ENCODE measurements around the gene KCNH1. TPM values are rescaled to one million over a fixed set of nuclear protein-coding genes. Genes with fewer than 3 reads are reported as not detected.

The KCNH1 gene
- total and polyA plus RNA-seq, 10 donors, result not detected

DNA sequence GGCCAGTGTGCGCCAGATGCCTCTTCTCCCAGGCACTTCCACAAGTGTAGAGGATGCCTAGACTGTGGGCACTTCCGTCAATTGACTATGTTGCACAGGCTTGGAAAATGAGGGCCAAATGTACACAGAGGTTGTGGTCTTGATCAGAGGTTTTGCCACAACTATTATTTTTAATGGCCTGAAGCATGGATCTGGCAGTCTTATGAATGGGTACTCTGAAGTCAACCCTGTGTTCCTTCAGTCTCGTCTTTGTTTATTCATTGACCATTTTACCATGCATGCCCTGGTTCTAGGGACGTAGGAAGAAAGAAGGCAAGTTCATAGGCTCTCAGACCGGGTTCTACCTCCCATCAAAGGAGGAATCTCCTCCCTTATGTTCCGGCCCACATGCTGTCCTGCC lies 476.1 kb downstream of the KCNH1 start:
- no peak overlapping the region for H3K27ac ChIP-seq
- TF ChIP-seq POLR2AphosphoS5 (IDR thresholded peaks at IDR 0.05), result no peak
- TF ChIP-seq, protein P1, sequence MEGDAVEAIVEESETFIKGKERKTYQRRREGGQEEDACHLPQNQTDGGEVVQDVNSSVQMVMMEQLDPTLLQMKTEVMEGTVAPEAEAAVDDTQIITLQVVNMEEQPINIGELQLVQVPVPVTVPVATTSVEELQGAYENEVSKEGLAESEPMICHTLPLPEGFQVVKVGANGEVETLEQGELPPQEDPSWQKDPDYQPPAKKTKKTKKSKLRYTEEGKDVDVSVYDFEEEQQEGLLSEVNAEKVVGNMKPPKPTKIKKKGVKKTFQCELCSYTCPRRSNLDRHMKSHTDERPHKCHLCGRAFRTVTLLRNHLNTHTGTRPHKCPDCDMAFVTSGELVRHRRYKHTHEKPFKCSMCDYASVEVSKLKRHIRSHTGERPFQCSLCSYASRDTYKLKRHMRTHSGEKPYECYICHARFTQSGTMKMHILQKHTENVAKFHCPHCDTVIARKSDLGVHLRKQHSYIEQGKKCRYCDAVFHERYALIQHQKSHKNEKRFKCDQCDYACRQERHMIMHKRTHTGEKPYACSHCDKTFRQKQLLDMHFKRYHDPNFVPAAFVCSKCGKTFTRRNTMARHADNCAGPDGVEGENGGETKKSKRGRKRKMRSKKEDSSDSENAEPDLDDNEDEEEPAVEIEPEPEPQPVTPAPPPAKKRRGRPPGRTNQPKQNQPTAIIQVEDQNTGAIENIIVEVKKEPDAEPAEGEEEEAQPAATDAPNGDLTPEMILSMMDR (IDR thresholded peaks at IDR 0.05 in 8 of 11, conservative IDR thresholded peaks at IDR 0.05 in 3 of 11), result no peak
- TF ChIP-seq POLR2A (IDR thresholded peaks at IDR 0.05), result no peak
- WGBS, 5 donors, result 80 to 88% (median 85%) methylated on average over 6 of the region's 6 CpGs
- no peaks in the 10 kb centered on the region for H3K4me1 ChIP-seq
- H3K27me3 ChIP-seq (replicated peaks in 1 of 7), result no peaks in the 10 kb centered on the region
- DNase-seq, result no peak
- peaks cover 0 to 6% (median 0%) of the 10 kb centered on the region in 8 donors for H3K9me3 ChIP-seq
- H3K4me3 ChIP-seq, result no peak overlapping the region
- intact Hi-C loops (cut with DNase I; ENCODE audit: low total_unique reads), result no loop called here
- H3K36me3 ChIP-seq, result no peaks in the 10 kb centered on the region

DNA sequence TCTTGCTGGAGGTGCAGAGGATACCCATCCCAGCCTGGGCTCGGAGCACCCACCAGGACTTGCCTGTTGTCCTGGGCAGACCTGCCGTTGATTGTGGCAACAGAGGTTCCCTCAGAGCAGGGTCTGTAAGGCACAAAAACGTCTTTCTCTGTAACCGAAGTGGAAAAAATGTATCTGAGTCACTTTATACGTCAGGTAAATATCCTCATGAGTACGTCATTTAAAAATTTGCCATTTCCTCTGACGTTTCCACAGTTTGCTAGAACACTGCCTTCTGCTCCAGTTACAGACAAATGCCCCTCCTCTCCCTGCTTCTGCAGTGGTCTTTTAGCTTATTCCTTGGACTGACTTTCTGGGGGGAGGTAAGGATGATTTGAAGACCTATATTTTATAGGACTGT lies 478.4 kb downstream of the KCNH1 start:
- Histone ChIP-seq H3K9me3 (no peaks in the 10 kb centered on the region), H3K27me3 (replicated peaks in 1 of 7) (no peaks in the 10 kb centered on the region), H3K4me3 (no peak overlapping the region), H3K27ac (no peak overlapping the region), H3K4me1 (no peaks in the 10 kb centered on the region), H3K36me3 (no peaks in the 10 kb centered on the region)
- 82 to 87% (median 82%) methylated on average over 5 to 7 of the region's 7 CpGs for WGBS, 5 donors
- intact Hi-C loops (cut with DNase I; ENCODE audit: low total_unique reads), result no loop called here
- no peak for DNase-seq
- TF ChIP-seq, protein P1 (IDR thresholded peaks at IDR 0.05 in 8 of 11, conservative IDR thresholded peaks at IDR 0.05 in 3 of 11), result no peak
- no peak for TF ChIP-seq POLR2A (IDR thresholded peaks at IDR 0.05)
- TF ChIP-seq POLR2AphosphoS5 (IDR thresholded peaks at IDR 0.05), result no peak

DNA sequence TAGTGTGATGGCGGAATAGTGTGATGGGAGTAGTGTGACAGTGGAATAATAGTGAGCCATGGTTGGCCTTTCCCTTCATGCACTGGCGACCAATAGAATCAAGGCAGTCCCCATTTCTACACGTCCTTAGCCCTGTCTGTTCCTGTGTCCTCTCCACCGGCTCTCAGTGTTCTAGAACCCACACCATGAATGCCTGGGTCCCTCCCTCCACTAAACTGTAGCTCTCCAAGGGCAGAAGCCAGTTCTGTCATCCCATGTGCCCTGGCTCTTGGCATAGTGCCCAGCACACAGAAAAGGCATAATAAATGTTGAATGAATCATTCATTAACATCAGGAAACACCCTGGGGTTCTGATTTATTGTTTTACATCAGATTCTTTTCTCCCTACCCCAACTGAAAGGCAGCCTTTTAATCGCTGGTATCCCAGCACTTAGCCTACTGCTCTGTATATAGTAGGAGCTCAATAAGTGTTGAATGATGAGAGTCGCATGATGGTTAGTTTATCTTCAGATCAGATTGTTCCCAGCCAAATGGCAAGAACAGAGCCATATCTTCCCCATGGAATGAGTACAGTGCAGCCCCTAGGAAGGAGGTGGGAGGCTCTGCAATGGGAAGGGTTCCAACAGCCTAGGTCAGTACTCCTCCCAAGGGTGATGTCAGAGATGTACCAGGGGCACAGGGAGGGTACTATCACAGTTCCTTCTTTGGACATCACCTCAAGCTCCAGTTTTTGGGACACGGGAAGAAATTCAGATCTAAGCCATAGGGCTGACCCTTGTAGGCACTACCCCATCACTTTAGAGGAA lies 479.6 kb downstream of the KCNH1 start:
- no peak for DNase-seq
- WGBS, 5 donors, result 84 to 90% (median 88%) methylated on average over 7 of the region's 7 CpGs
- no peaks in the 10 kb centered on the region for H3K4me1 ChIP-seq
- intact Hi-C loops (cut with DNase I; ENCODE audit: low total_unique reads), result no loop called here
- no peaks in the 10 kb centered on the region for H3K36me3 ChIP-seq
- H3K27ac ChIP-seq, result no peak overlapping the region
- H3K4me3 ChIP-seq, result no peak overlapping the region
- TF ChIP-seq, protein P1 (IDR thresholded peaks at IDR 0.05 in 8 of 11, conservative IDR thresholded peaks at IDR 0.05 in 3 of 11), result no peak
- TF ChIP-seq POLR2AphosphoS5 (IDR thresholded peaks at IDR 0.05) (no peak), POLR2A (IDR thresholded peaks at IDR 0.05) (no peak)
- H3K9me3 ChIP-seq, result no peaks in the 10 kb centered on the region
- H3K27me3 ChIP-seq (replicated peaks in 1 of 7), result no peaks in the 10 kb centered on the region

DNA sequence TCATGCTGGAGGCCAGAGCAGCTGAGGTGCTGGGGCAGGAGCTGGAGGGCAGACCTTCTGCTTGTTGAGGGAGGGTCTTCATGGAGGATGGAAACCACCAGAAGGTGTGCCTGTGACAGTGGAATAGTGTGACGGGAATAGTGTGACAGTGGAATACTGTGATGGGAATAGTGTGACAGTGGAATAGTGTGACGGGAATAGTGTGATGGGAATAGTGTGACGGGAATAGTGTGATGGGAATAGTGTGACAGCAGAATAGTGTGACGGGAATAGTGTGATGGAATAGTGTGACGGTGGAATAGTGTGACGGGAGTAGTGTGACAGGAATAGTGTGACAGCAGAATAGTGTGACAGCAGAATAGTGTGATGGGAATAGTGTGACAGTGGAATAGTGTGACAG lies 480.2 kb downstream of the KCNH1 start:
- H3K4me3 ChIP-seq, result no peak overlapping the region
- intact Hi-C loops (cut with DNase I; ENCODE audit: low total_unique reads), result no loop called here
- 43 to 65% (median 60%) methylated on average over 6 of the region's 6 CpGs for WGBS, 5 donors
- H3K4me1 ChIP-seq, result no peaks in the 10 kb centered on the region
- no peaks in the 10 kb centered on the region for H3K9me3 ChIP-seq
- H3K27ac ChIP-seq, result no peak overlapping the region
- no peak for DNase-seq
- H3K27me3 ChIP-seq (replicated peaks in 1 of 7), result no peaks in the 10 kb centered on the region
- TF ChIP-seq, protein P1 (IDR thresholded peaks at IDR 0.05 in 8 of 11, conservative IDR thresholded peaks at IDR 0.05 in 3 of 11), result no peak
- TF ChIP-seq POLR2A (IDR thresholded peaks at IDR 0.05) (no peak), POLR2AphosphoS5 (IDR thresholded peaks at IDR 0.05) (no peak)
- H3K36me3 ChIP-seq, result no peaks in the 10 kb centered on the region
